NCI-H226 (cell line): ENCODE data around the gene ACAA2.
"Not testable (repeated sequence)": the region's sequence is repeated elsewhere in the genome, so short reads cannot be mapped to it uniquely, and the experiment has no call there.

Source experiments
- DNase-seq: peaks from one replicate; pipeline ENCODE4 v3.0.0-alpha.2; 2015

The ACAA2 gene

DNA sequence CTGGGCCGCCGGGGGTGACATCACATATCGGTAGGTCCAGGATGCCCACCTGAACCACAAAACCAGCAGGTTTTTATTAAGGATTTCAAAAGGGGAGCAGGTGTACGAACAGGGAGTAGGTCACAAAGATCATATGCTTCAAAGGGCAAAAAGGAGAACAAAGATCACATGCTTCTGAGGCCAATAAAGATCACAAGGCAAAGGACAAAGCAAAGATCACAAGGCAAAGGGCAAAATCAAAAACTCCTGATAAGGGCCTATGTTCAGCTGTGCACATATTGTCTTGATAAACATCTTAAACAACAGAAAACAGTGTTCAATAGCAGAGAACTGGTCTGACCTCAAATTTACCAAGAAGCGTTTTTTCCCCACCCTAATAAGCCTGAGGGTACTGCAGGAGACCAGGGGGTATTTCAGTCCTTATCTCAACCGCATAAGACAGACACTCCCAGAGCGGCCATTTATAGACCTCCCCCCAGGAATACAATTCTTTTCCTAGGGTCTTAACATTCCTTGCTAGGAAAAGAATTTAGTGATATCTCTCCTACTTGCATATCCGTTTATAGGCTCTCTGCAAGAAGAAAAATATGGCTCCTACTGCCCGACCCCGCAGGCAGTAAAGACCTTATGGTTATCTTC is 4.7 kb downstream of the ACAA2 start:
- DNase-seq: not testable (repeated sequence)

DNA sequence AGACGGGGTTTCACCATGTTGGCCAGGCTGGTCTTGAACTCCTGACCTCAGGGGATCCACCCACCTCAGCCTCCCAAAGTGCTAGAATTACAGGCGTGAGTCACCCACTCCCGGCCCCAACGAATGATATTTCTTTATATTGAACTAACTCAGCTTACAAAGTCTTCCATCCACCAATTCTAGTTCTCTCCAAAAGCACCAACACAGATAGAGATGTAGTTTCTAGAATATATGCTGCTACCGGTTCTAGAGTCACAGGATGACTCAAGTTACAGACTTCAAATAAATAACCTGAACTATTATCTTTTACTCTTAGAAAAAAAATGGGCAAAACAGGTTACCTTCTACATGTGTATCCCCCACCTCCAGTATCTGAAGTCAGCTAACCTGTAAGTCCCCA is 9.2 kb downstream of the ACAA2 start:
- no peak for DNase-seq

DNA sequence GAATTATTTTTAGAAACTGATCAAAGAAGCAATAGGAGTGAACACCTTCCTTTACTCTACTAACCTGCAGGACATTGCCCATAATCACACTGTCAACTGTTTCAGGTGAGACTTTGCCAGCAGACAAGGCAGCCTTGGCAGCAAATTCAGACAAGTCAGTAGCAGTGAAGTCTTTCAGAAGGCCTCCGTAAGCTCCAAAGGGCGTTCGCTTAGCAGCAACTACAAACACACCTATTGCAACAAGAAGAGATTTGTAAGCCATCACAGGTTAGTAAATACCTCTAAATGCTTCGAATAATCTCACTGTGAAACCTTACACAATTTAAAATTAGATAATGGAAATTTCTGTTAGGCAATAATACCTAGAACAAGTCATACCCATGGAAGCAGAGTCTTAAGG is 10.7 kb downstream of the ACAA2 start:
- DNase-seq: no peak

DNA sequence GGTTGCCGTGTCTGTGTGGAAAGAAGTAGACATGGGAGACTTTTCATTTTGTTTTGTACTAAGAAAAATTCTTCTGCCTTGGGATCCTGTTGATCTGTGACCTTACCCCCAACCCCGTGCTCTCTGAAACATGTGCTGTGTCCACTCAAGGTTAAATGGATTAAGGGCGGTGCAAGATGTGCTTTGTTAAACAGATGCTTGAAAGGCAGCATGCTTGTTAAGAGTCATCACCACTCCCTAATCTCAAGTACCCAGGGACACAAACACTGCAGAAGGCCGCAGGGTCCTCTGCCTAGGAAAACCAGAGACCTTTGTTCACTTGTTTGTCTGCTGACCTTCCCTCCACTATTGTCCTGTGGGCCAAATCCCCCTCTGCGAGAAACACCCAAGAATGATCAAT is 12.8 kb downstream of the ACAA2 start:
- not testable (repeated sequence) for DNase-seq

DNA sequence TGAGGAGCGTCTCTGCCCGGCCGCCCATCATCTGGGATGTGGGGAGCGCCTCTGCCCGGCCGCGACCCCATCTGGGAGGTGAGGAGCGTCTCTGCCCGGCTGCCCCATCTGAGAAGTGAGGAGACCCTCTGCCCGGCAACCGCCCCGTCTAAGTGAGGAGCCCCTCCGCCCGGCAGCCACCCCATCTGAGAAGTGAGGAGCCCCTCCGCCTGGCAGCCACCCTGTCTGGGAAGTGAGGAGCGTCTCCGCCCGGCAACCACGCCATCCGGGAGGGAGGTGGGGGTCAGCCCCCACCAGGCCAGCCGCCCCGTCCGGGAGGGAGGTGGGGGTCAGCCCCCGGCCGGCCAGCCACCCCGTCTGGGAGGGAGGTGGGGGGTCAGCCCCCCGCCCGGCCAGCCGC is 13.5 kb downstream of the ACAA2 start:
- not testable (repeated sequence) for DNase-seq

DNA sequence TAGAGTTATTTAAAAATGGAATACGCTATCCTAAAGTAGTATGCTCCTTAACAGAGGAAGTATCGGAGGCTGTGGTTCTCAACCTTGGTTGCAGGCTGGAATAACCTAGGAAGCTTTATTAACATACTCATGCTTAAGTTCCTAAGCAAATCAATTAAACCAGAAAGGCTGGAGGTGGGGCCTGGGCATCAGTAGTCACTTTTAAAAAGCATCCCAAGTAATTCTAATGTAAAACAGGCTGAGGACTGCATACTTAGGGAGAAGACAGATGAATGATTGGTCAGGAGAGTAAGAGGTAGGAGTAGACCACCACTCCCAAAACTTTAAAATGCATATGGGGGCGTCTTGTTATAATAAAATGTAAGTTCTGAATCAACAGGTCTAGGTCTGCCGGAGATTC is 15.3 kb downstream of the ACAA2 start:
- no peak for DNase-seq

DNA sequence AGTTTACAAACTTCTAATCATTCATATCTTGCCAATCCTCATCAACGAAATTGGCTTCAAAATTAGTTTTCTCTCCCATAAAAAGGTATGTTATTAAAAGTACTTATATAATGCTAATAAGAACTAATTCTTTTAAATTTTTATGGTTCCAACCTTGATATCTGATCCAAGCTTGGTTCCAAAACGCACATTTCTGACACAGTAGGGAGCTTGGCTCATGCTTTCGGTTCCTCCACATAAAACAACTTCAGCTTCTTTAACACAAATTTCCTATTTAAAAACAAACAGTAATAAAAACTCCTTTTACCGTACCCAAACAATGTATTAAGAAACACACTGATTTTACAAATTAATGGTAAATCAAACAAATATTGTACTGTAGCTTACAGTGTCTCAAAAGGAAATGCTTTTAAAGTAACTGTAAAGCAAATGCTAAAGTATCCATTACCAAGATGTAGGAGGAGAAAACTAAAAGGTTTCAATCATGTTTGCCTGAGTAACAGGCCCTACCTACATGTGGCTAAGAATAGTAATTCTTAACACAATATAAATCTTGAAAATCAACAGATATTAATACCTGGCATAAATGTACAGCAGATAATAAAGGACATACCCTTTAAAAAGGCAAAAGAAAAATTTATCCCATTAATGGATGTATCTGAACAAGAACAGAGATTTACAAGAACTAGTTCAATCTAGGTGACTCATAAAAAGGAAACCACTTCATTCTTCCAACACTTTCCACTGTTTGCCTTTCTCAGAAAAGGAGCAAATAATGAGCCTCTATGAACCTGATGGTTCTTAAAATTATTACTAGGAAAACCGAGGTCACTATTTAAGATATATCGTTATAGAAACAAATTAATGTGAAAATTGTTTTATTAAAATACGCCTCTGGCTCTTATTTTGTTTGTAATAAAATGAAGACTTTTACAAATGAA is 17.5 kb downstream of the ACAA2 start:
- no peak for DNase-seq

DNA sequence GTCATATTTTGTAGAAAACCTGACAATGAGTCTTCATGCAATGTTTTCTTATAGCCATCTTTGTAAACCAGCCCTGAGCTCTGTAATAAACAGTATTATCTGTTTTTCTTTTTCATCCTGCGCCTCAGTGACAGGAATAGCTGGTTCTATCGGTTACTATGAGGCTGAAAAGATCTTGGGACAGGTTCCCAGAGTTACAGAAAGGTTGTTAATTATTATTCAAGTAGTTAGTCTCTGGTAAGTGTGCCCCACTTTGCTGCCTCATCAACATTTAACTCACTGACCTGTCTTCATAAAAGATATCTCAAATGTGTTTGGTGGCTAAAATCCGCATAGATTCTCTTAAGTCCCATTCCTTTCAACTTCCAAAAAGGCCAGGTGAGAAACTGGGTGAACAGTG is 18.6 kb downstream of the ACAA2 start:
- no peak for DNase-seq

DNA sequence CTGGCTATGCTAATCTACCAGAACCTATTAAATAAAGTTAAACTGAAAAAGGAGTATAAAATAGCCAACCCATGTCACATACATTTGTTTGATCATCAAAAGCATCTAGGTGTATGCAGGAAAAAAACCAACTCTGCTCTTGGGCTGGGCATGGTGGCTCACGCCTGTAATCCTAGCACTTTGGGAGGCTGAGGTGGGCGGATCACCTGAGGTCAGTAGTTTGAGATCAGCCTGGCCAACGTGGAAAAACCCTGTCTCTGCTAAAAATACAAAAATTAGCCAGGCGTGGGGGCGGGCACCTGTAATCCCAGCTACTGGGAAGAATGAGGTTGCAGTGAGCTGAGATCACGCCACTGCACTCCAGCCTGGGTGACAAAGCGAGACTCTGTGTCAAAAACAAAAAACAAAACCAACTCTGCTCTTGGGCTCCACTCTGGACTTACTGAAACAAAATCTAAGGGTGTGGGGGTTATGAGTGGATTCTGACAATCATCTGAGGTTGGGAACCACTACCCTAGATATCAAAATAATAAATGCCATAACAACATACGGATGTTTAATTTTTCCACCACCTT is 23.7 kb downstream of the ACAA2 start:
- DNase-seq: not testable (repeated sequence)

DNA sequence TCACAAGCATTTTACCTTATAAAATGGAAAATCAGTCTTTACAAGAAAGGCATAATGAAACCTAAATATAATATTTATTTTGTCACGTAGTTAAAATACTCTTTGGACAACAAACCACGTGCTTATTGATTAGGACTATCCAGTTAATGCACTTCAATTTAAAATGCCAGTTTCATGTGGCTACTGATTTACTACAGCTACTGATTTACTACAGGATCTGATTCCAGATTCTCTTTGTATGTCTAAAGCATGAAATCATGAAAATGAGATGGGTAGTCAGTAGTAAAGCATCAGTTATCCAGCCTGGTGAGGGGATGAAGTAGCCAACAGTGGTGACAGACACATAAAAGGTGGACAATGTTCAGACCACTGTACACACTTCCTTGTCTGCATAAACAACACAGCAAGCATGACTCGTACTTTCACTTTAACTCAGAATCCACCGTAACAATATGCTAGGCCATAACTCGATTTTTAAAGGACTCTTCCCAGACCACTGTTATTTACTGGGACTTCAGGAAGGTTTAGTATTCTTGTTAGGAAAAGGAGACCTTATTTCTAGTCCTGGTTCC is 24.9 kb downstream of the ACAA2 start:
- DNase-seq: no peak

DNA sequence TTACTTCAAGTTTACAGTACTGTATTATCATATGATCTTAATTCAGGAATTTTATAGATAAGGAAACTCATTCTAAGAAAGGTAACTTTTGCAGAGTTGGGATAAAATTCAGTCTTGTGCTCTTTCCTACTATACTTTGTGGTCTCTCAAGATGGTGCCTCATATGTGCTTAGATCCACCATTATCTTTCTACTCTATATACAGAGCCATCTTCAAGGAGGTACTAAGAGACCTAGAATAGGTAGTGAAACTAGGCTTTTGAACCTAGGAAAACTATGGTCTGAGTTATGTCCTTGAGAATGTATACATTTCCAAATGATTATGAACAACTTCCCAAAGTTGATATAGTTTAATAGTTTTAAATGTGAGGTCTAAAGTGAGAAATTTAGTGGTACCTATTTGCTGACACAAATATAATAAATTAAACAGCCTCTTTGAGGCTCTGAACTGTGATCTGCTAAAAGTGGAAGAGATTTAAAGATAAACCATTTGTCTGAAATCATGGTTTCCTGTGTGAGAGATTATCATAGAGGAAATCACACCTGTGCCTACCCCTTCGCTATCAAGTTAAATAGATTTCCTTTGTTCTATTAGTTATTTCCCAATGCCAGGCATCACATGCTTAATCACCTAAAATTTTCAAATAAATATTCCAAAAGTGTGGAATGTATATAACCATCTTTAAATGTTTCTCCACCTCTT is 27.2 kb downstream of the ACAA2 start:
- DNase-seq: no peak

DNA sequence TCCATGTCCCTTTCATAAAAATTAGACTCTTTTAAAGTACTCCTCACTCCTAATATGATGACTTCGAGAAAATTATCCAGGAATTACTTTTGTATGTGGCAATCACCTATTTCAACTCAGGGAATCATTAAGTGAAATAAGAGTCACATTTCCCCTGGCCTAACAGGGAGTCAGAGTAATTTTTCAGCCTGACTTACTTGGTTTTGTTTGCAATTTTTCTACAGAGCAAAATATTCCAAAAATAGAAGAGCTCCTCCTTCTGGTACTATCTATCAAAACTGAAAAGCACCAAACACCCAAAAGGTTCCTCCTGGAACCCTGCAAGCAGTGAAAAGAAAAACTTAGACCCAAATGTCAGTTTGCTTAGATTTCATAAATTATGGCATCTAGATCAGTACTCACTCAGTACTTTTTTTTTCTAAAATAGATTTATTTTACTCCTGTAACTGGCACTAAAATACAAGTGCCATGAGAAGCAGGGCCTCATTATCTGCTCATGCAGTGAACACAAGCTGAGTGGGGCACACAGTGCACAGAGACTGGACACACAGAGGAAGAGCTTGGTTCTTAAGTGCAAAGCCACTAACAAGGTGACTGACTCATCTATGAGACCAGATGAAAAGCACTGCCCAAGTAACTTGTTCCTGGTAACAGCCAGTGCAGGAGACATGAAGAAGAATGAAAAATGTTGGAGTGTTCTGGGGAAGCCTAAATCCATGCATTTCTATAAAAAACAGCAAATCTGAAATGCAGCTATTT is 28.7 kb downstream of the ACAA2 start:
- DNase-seq: peak; percentile 2

DNA sequence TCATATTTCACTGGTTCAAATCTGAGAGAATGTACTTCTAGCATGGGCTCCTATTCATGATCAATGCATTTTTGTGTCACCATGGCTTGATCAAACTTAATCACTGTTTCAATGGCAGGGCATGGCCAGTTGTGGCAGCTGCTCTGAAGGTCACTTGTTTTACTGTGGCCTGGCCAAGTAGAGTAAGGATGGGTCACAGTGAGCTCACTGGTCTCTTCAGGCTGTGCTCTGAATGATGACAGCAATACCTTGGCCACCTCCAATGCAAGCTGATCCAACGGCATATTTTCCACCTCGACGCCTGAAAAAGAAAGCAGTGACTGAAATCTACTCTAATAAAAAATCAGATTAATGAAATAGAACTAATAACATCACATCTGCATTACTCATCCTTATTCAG is 29.7 kb downstream of the ACAA2 start:
- not testable (repeated sequence) for DNase-seq

DNA sequence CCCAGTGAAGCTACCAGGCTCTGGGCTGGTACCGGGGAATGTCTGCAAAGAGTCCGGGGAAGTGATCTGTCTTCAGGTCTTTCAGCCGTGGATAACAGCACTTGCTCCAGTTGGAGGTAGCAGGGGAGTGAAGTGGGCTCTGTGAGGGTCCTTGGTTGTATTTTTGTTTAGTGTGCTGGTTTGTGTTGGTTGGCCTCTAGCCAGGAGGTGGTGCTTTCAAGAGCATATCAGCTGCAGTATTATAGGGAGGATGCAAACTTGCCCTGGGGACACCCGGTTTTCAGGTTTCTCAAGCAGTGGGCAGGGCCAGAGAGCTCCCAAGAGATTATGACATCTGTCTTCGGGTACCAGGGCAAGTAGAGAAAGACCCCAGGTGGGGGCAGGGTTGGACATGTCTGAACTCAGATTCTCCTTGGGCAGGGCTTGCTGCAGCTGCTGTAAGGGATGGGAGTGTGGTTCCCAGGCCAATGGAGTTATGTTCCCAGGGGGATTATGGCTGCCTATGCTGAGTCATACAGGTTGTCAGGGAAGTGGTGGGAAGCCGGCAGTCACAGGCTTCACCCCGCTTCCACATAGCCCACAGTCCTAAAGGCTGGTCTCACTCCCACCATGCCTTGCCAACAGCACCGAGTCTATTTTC is 34.4 kb downstream of the ACAA2 start:
- DNase-seq: no peak

DNA sequence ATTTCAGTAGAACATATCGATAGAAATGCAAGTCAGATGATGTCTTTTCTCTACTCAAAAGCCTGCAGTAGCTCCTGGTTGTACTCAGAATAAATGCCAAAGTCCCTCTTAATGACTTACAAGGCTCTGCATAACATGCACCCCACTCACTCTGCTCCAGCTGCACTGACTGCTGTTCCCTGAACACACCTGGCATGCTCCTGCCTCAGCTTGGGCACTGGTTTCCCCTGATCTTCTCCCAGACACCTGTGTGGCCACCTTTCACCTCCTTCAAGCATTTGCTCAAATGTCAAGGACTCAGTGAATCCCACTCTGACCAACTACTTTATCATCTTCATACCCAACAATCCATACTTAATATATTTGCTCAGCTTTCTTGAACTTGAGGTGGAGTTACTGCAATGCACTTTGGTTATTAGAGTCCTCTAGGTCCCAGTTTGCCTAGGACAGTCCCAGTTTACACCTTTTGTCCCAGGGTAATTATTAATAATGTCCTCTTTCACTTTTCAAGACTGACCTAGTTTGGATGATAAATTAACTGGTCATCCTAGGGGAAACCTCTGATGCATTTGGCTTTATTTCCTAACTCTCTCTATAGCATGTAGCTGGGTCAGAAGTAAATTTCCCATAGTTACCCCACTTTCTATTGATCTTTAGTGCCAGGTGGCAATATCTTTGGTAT is 44.1 kb downstream of the ACAA2 start:
- DNase-seq: no peak

DNA sequence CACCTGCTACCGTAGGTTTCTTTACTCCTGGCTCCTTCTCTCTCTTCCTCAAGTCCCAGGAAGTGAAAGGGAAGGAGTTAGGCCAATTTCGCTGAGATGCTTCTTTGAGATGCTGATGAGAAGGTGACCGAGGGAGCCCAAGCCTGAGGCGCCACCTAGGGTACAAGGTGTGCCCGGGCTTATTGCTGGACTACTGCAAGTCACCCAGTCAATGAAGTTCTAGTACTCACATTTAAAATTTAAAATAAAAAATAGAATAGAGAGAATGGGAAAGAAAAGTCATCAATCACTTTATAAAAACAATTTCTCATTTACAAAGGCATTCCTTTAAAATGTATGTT is 45.3 kb downstream of the ACAA2 start:
- no peak for DNase-seq

DNA sequence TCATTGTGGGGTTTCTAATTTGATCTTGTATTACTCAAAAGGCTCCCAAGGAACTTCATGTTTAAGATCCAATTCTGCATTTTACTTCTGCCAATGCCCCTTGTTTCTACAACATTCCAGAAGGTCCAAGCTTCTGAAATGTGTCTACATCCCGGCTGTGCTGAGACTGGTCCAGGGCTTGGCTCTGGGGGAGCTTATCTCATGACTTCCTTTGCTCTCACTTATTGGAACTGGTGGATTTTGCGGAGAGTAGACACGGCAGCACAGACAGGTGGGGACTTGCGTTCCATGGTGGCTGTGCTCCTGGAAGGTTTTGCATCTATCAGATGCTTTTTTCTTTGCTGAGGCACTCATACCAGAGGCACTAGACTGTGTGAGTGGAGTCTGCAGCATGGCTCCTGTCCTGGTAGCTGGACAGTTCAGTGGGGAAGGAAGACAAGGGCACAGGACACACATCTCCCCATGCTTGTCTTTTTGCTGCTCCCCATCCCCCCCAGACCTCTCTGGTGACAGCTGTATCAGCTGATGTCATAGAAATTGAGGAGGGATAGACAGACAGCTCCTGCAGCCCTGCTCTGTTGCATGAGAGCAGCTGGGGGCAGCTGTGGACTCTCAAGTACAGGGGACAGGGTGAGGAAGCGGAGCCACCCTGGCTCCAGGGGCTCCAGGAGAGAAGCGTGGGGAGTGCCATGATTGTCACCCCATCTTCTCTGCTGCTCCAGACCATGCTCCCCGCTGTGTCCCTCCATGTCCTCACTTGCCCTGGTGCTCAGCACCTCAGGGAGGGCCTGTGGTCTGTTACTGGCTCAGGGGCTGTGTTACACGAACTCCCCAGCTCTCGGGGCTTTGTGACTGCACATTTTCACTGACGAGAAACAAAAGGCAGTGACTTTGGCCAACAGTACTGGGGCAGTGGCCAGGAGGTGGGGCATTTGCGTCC is 46.0 kb downstream of the ACAA2 start:
- no peak for DNase-seq

DNA sequence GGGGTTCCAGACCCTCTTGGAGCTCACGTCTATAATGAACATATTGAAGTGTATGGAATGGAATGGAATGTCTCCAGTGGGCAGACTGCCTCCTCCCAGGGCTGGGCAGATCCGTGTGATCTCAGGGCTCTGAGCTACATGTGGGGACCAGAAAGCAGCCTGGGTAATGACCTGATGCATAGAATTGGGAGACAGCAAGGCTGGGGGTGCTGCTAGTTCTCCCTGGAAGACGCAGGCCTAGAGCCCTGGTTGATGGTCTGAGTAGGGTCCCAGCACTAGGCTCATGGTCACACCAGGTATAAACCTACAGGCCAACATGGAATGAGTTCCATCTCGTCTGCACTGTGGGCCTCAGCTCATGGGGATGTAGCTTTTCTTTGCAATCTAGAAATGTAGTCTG is 46.7 kb downstream of the ACAA2 start:
- no peak for DNase-seq

DNA sequence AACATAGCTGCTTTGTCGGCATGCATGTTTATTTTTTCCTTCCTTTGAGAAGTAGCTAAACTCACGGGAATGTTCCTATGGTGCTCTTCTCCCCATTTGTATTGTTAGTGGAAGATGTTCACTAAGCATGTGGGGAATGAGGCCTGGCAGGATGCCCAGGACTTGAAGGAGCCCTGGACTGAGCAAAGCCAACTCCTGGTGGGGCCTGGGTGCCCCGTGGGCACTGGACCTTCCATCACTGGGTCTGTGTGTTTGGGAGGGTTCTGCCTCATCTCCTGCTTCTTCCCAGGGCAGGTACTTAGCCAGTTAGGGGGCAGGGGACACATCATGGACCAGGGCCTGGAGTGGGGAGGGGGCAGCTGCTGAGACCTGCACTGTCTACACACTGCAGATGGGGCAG is 49.3 kb downstream of the ACAA2 start:
- no peak for DNase-seq

DNA sequence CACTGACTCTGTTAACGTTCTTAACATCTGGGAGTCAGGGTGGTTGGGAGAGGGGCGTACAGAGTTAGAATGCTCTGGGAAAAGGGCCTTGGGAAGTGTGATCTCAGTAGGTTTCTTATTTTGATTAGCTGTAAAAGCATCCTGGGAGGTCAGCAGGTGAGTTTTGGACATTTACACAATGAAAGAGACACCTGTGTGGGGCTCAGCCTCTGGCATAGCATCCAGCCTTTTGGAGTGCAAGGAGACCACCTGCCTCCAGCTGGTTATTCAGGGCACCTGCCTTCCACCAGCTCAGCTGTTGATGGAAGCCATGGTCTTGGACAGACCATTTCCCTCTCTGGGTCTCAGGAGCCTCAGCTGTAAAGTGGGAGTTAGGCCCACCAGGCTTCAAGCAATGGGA is 49.7 kb downstream of the ACAA2 start:
- no peak for DNase-seq
